ENCODE measurements around the gene PDE4D. TPM values are rescaled to one million over a fixed set of nuclear protein-coding genes. Genes with fewer than 3 reads are reported as not detected.

PDE4D gene
- total RNA-seq, 4 donors from 2014 or later: 15.9 to 66.3 (median 48.7) TPM

GRCh38 chr5:59558501-59558900, 335.0 kb downstream of the PDE4D start:
- Histone ChIP-seq H3K36me3 (no peaks in the 10 kb centered on the region), H3K27ac (no peak overlapping the region), H3K27me3 (no peaks in the 10 kb centered on the region), H3K9me3 (no peaks in the 10 kb centered on the region), H3K4me3 (no peak overlapping the region), H3K4me1 (peaks cover 0 to 12% (median 0%) of the 10 kb centered on the region in 4 donors)
- 98 to 100% methylated on average over 1 of the region's 1 CpG for WGBS, 2 donors
- DNase-seq (ENCODE audit: low spot score in 2 of 2): no peak
- TF ChIP-seq CTCF (IDR thresholded peaks at IDR 0.05) (no peak), EP300 (IDR thresholded peaks at IDR 0.05) (no peak), POLR2A (IDR thresholded peaks at IDR 0.05) (no peak)

GRCh38 chr5:59557572-59557971, 336.0 kb downstream of the PDE4D start:
- Histone ChIP-seq H3K27ac (no peak overlapping the region), H3K27me3 (no peaks in the 10 kb centered on the region), H3K36me3 (no peaks in the 10 kb centered on the region), H3K4me1 (peaks cover 0 to 5% (median 0%) of the 10 kb centered on the region in 4 donors), H3K4me3 (no peak overlapping the region), H3K9me3 (no peaks in the 10 kb centered on the region)
- TF ChIP-seq POLR2A (IDR thresholded peaks at IDR 0.05) (no peak), CTCF (IDR thresholded peaks at IDR 0.05) (no peak), EP300 (IDR thresholded peaks at IDR 0.05) (no peak)
- no peak for DNase-seq (ENCODE audit: low spot score in 2 of 2)

GRCh38 chr5:59555596-59555995, 337.9 kb downstream of the PDE4D start:
- Histone ChIP-seq H3K27me3 (no peaks in the 10 kb centered on the region), H3K36me3 (no peaks in the 10 kb centered on the region), H3K4me1 (peaks cover 0 to 5% (median 0%) of the 10 kb centered on the region in 4 donors), H3K9me3 (no peaks in the 10 kb centered on the region), H3K27ac (no peak overlapping the region), H3K4me3 (no peak overlapping the region)
- WGBS, 2 donors: 79 to 83% methylated on average over 3 of the region's 3 CpGs
- TF ChIP-seq POLR2A (IDR thresholded peaks at IDR 0.05) (no peak), CTCF (IDR thresholded peaks at IDR 0.05) (no peak), EP300 (IDR thresholded peaks at IDR 0.05) (no peak)
- DNase-seq (ENCODE audit: low spot score in 2 of 2): no peak

GRCh38 chr5:59554501-59554900, 339.0 kb downstream of the PDE4D start:
- Histone ChIP-seq H3K4me3 (no peak overlapping the region), H3K27ac (no peak overlapping the region), H3K9me3 (no peaks in the 10 kb centered on the region), H3K4me1 (peaks cover 0 to 4% (median 0%) of the 10 kb centered on the region in 4 donors), H3K27me3 (no peaks in the 10 kb centered on the region), H3K36me3 (no peaks in the 10 kb centered on the region)
- DNase-seq (ENCODE audit: low spot score in 2 of 2): no peak
- no peak for TF ChIP-seq CTCF (IDR thresholded peaks at IDR 0.05)
- TF ChIP-seq POLR2A (IDR thresholded peaks at IDR 0.05): no peak
- TF ChIP-seq EP300 (IDR thresholded peaks at IDR 0.05): no peak
- WGBS, 2 donors: 90 to 93% methylated on average over 4 of the region's 4 CpGs

GRCh38 chr5:59553992-59554391, 339.5 kb downstream of the PDE4D start:
- Histone ChIP-seq H3K27me3 (no peaks in the 10 kb centered on the region), H3K9me3 (no peaks in the 10 kb centered on the region), H3K4me1 (no peaks in the 10 kb centered on the region), H3K36me3 (no peaks in the 10 kb centered on the region), H3K4me3 (no peak overlapping the region), H3K27ac (no peak overlapping the region)
- TF ChIP-seq POLR2A (IDR thresholded peaks at IDR 0.05) (no peak), CTCF (IDR thresholded peaks at IDR 0.05) (no peak), EP300 (IDR thresholded peaks at IDR 0.05) (no peak)
- no peak for DNase-seq (ENCODE audit: low spot score in 2 of 2)

All from tibial nerve (tissue), 4 donors.